Stimulated activated CD4-positive, alpha-beta T cell treated with anti-CD3 and anti-CD28 coated beads, Interleukin-1b, Interleukin-23, amount 100 ng/mL, for 4 hours (primary cell): ENCODE measurements around the gene RBBP6.
A peak's percentile ranks its signal among the peaks of the same experiment; 100 is the strongest.

Experiments
- DNase-seq, 2 donors: peaks; one replicate each; pipeline ENCODE4 v3.0.0-alpha.2; 2020; ENCODE audit warnings: low read depth in 2 of 2

Gene RBBP6

GRCh38 chr16:24523569-24523968 is 15.8 kb upstream of the RBBP6 start:
- DNase-seq: no peak

GRCh38 chr16:24524855-24525677 is 14.3 kb upstream of the RBBP6 start:
- no peak for DNase-seq

- DNase-seq: no peak
These were observed 13.3 kb upstream of the RBBP6 start for GRCh38 chr16:24525970-24526559.

- no peak for DNase-seq
These were observed 12.5 kb upstream of the RBBP6 start for GRCh38 chr16:24526701-24527495.

- no peak for DNase-seq
These were observed 8.2 kb upstream of the RBBP6 start for GRCh38 chr16:24531166-24531565.

- DNase-seq: no peak
These were observed 4.7 kb upstream of the RBBP6 start for GRCh38 chr16:24534620-24535019.

GRCh38 chr16:24535827-24536226 is 3.5 kb upstream of the RBBP6 start:
- no peak for DNase-seq

- no peak for DNase-seq
These were observed 2.7 kb upstream of the RBBP6 start for GRCh38 chr16:24536671-24537070.

GRCh38 chr16:24537474-24538337 is 1.7 kb upstream of the RBBP6 start:
- DNase-seq: no peak

GRCh38 chr16:24538756-24539294 is 541 bp upstream of the RBBP6 start:
- DNase-seq: no peak

GRCh38 chr16:24539850-24540601 is 660 bp downstream of the RBBP6 start:
- peak; percentile 28 to 47 for DNase-seq

- no peak for DNase-seq
These were observed 1.3 kb downstream of the RBBP6 start for GRCh38 chr16:24540602-24541210.

- no peak for DNase-seq
These were observed 2.0 kb downstream of the RBBP6 start for GRCh38 chr16:24541233-24541933.

- no peak for DNase-seq
These were observed 4.6 kb downstream of the RBBP6 start for GRCh38 chr16:24543949-24544348.

- no peak for DNase-seq
These were observed 5.3 kb downstream of the RBBP6 start for GRCh38 chr16:24544640-24545039.

- no peak for DNase-seq
These were observed 10.9 kb downstream of the RBBP6 start for GRCh38 chr16:24550295-24550694.

GRCh38 chr16:24552705-24553246 is 13.4 kb downstream of the RBBP6 start:
- no peak for DNase-seq

GRCh38 chr16:24553983-24554382 is 14.6 kb downstream of the RBBP6 start:
- no peak for DNase-seq

GRCh38 chr16:24555346-24555872 is 16.0 kb downstream of the RBBP6 start:
- no peak for DNase-seq
